ENCODE data around the gene CALD1. TPM values are rescaled to one million over a fixed set of nuclear protein-coding genes. Genes with fewer than 3 reads are reported as not detected.

The CALD1 gene
- polyA plus RNA-seq, 1 donor from 2014 or later = 8.0 TPM

- H4K20me1 ChIP-seq (ENCODE audit: insufficient read depth) = no peaks in the 10 kb centered on the region
- H3K4me2 ChIP-seq (ENCODE audit: low read length) = no peak overlapping the region
- no peaks in the 10 kb centered on the region for H3K9me3 ChIP-seq (ENCODE audit: low read length)
- H2AFZ ChIP-seq (ENCODE audit: low read depth, low read length) = no peak overlapping the region
- no peak overlapping the region for H3K9ac ChIP-seq (ENCODE audit: low read length)
- no peak overlapping the region for H3K27ac ChIP-seq (ENCODE audit: low read length)
- H3K36me3 ChIP-seq (ENCODE audit: insufficient read depth, low read length) = no peaks in the 10 kb centered on the region
- TF ChIP-seq SMC3 (conservative IDR thresholded peaks at IDR 0.05; ENCODE audit: poor library complexity) (no peak), RAD21 (conservative IDR thresholded peaks at IDR 0.05) (no peak), REST (IDR thresholded peaks at IDR 0.05; ENCODE audit: borderline replicate concordance) (no peak), EP300 (conservative IDR thresholded peaks at IDR 0.05; ENCODE audit: poor library complexity, severe bottlenecking) (no peak), EZH2 (IDR thresholded peaks at IDR 0.05; ENCODE audit: borderline replicate concordance, insufficient read depth, low read length, poor library complexity, severe bottlenecking) (no peak)
- no peaks in the 10 kb centered on the region for H3F3A ChIP-seq (ENCODE audit: insufficient read depth, low read length, poor library complexity, severe bottlenecking)
- no peaks in the 10 kb centered on the region for H3K27me3 ChIP-seq (ENCODE audit: insufficient read depth, low read depth, low read length)
- no peaks in the 10 kb centered on the region for H3K79me2 ChIP-seq (replicated peaks; ENCODE audit: insufficient read depth, low read length)
- H3K4me3 ChIP-seq (ENCODE audit: low read length) = no peak overlapping the region
- no peaks in the 10 kb centered on the region for H3K9me2 ChIP-seq (ENCODE audit: insufficient read depth, low read length)
Measured at GRCh38 chr7:134740376-134740775, 39.1 kb upstream of the CALD1 start.

GRCh38 chr7:134741907-134742635 lies 37.4 kb upstream of the CALD1 start:
- Histone ChIP-seq H3K36me3 (ENCODE audit: insufficient read depth, low read length) (no peaks in the 10 kb centered on the region), H3K9me3 (ENCODE audit: low read length) (no peaks in the 10 kb centered on the region), H3K27me3 (ENCODE audit: insufficient read depth, low read depth, low read length) (no peaks in the 10 kb centered on the region), H3K27ac (ENCODE audit: low read length) (no peak overlapping the region), H2AFZ (ENCODE audit: low read depth, low read length) (no peak overlapping the region), H3K79me2 (replicated peaks; ENCODE audit: insufficient read depth, low read length) (no peaks in the 10 kb centered on the region), H3F3A (ENCODE audit: insufficient read depth, low read length, poor library complexity, severe bottlenecking) (no peaks in the 10 kb centered on the region), H3K4me2 (ENCODE audit: low read length) (no peak overlapping the region), H3K4me3 (ENCODE audit: low read length) (no peak overlapping the region), H3K9ac (ENCODE audit: low read length) (no peak overlapping the region), H4K20me1 (ENCODE audit: insufficient read depth) (no peaks in the 10 kb centered on the region), H3K9me2 (ENCODE audit: insufficient read depth, low read length) (no peaks in the 10 kb centered on the region)
- TF ChIP-seq TAF1 (IDR thresholded peaks at IDR 0.05; ENCODE audit: low read depth) = no peak
- TF ChIP-seq EP300 (conservative IDR thresholded peaks at IDR 0.05; ENCODE audit: poor library complexity, severe bottlenecking) = no peak
- no peak for TF ChIP-seq MXI1 (conservative IDR thresholded peaks at IDR 0.05; ENCODE audit: poor library complexity, severe bottlenecking)
- no peak for TF ChIP-seq RAD21 (conservative IDR thresholded peaks at IDR 0.05)
- TF ChIP-seq CTCF (IDR thresholded peaks at IDR 0.05; ENCODE audit: poor library complexity, severe bottlenecking) = no peak
- no peak for TF ChIP-seq POLR2AphosphoS5 (IDR thresholded peaks at IDR 0.05)
- no peak for TF ChIP-seq SMC3 (conservative IDR thresholded peaks at IDR 0.05; ENCODE audit: poor library complexity)
- TF ChIP-seq EZH2 (IDR thresholded peaks at IDR 0.05; ENCODE audit: borderline replicate concordance, insufficient read depth, low read length, poor library complexity, severe bottlenecking) = no peak
- TF ChIP-seq REST (IDR thresholded peaks at IDR 0.05; ENCODE audit: borderline replicate concordance) = no peak
